Measurements from ENCODE around the gene ABR. TPM values are rescaled to one million over a fixed set of nuclear protein-coding genes. Genes with fewer than 3 reads are reported as not detected.

The ABR gene
- total and polyA plus RNA-seq, 4 experiments from 2014 or later: 7.2 to 157 (median 86.1) TPM

- peaks cover 4 to 8% of the 10 kb centered on the region in 2 donors for H3K27me3 Mint-ChIP-seq
- peaks cover 0 to 10% (median 3%) of the 10 kb centered on the region in 4 donors for H3K4me1 Mint-ChIP-seq
- POLR2A ChIA-PET (ENCODE audit: partially characterized antibody): no interaction called here
- H3K27ac Mint-ChIP-seq: no peak overlapping the region
- no peak for DNase-seq
- no peaks in the 10 kb centered on the region for H3K27me3 ChIP-seq (ENCODE audit: insufficient read depth, low read length)
- peaks cover 0 to 2% (median 0%) of the 10 kb centered on the region in 8 donors for H3K9me3 Mint-ChIP-seq
- no peaks in the 10 kb centered on the region for H3K36me3 ChIP-seq (ENCODE audit: insufficient read depth, low read length)
- intact Hi-C loops (cut with micrococcal nuclease): no loop called here
- H3K4me1 ChIP-seq (ENCODE audit: insufficient read depth, low read length): peaks cover 6% of the 10 kb centered on the region
- H3K27ac ChIP-seq (ENCODE audit: low read depth, low read length): no peak overlapping the region
- H3K4me3 ChIP-seq (ENCODE audit: low read length in 2 of 2): no peak overlapping the region
- H3K9me3 ChIP-seq (ENCODE audit: control insufficient read depth in 1 of 2, low read length in 2 of 2): no peaks in the 10 kb centered on the region
- no peak overlapping the region for H3K4me3 Mint-ChIP-seq
- no peaks in the 10 kb centered on the region for H3K36me3 Mint-ChIP-seq
- CTCF ChIA-PET (ENCODE audit: partially characterized antibody): interaction anchor here (0.9 to 13.5 kb wide), 4 partner anchors 9 to 134 kb away, joined by 3 to 176 read pairs (median 4); no protein-coding TSS in a partner anchor
Observed at GRCh38 chr17:1190751-1191331, 11.1 kb upstream of the ABR start.

GRCh38 chr17:1188812-1189504, 9.2 kb upstream of the ABR start:
- peaks cover 0 to 2% (median 0%) of the 10 kb centered on the region in 8 donors for H3K9me3 Mint-ChIP-seq
- no peak overlapping the region for H3K4me3 Mint-ChIP-seq
- CTCF ChIA-PET (ENCODE audit: partially characterized antibody): interaction anchor here (0.7 to 13.5 kb wide), 6 partner anchors 9 to 1164 kb away, joined by 3 to 176 read pairs (median 14); no protein-coding TSS in a partner anchor

GRCh38 chr17:1186923-1187771, 7.4 kb upstream of the ABR start:
- ChIA-PET CTCF (ENCODE audit: partially characterized antibody) (interaction anchor here (0.6 to 13.5 kb wide), 22 partner anchors 9 to 130 kb away, joined by 3 to 176 read pairs (median 4); no protein-coding TSS in a partner anchor), POLR2A (ENCODE audit: partially characterized antibody) (interaction anchor here (0.9 to 1.6 kb wide), 4 partner anchors 11 to 65 kb away, joined by 4 to 9 read pairs (median 4); no protein-coding TSS in a partner anchor)
- Histone ChIP-seq H3K9me3 (ENCODE audit: control insufficient read depth in 1 of 2, low read length in 2 of 2) (no peaks in the 10 kb centered on the region), H3K27me3 (ENCODE audit: insufficient read depth, low read length) (no peaks in the 10 kb centered on the region), H3K36me3 (ENCODE audit: insufficient read depth, low read length) (no peaks in the 10 kb centered on the region), H3K27ac (ENCODE audit: low read depth, low read length) (no peak overlapping the region), H3K4me3 (ENCODE audit: low read length in 2 of 2) (no peak overlapping the region), H3K4me1 (ENCODE audit: insufficient read depth, low read length) (peaks cover 6% of the 10 kb centered on the region)
- intact Hi-C loops (cut with micrococcal nuclease): loop anchor here (2.0 kb wide), 1 partner anchor 64 kb away; no protein-coding TSS in a partner anchor
- peaks cover 4 to 8% of the 10 kb centered on the region in 2 donors for H3K27me3 Mint-ChIP-seq
- H3K9me3 Mint-ChIP-seq: peaks cover 0 to 2% (median 0%) of the 10 kb centered on the region in 8 donors
- no peak overlapping the region for H3K4me3 Mint-ChIP-seq
- H3K36me3 Mint-ChIP-seq: no peaks in the 10 kb centered on the region
- peak overlapping the region in 3 of 7 donors; percentile 46 to 66 (median 46) for H3K27ac Mint-ChIP-seq
- DNase-seq: peak; percentile 70 to 75 (median 73)
- peaks cover 3 to 16% (median 7%) of the 10 kb centered on the region in 4 donors for H3K4me1 Mint-ChIP-seq

More at GRCh38 chr17:1188812-1189504, 9.2 kb upstream of the ABR start:
- Histone ChIP-seq H3K9me3 (ENCODE audit: control insufficient read depth in 1 of 2, low read length in 2 of 2) (no peaks in the 10 kb centered on the region), H3K36me3 (ENCODE audit: insufficient read depth, low read length) (no peaks in the 10 kb centered on the region), H3K4me3 (ENCODE audit: low read length in 2 of 2) (no peak overlapping the region), H3K4me1 (ENCODE audit: insufficient read depth, low read length) (peaks cover 6% of the 10 kb centered on the region), H3K27ac (ENCODE audit: low read depth, low read length) (no peak overlapping the region), H3K27me3 (ENCODE audit: insufficient read depth, low read length) (no peaks in the 10 kb centered on the region)
- intact Hi-C loops (cut with micrococcal nuclease): no loop called here
- Mint-ChIP-seq H3K36me3 (no peaks in the 10 kb centered on the region), H3K4me1 (peaks cover 3 to 10% (median 4%) of the 10 kb centered on the region in 4 donors), H3K27ac (no peak overlapping the region), H3K27me3 (peaks cover 4 to 8% of the 10 kb centered on the region in 2 donors)
- POLR2A ChIA-PET (ENCODE audit: partially characterized antibody): no interaction called here
- no peak for DNase-seq

- Mint-ChIP-seq H3K4me3 (no peak overlapping the region), H3K36me3 (no peaks in the 10 kb centered on the region), H3K27me3 (peaks cover 4 to 8% of the 10 kb centered on the region in 2 donors), H3K4me1 (peaks cover 5 to 20% (median 8%) of the 10 kb centered on the region in 4 donors), H3K9me3 (peaks cover 0 to 3% (median 0%) of the 10 kb centered on the region in 8 donors), H3K27ac (no peak overlapping the region)
- Histone ChIP-seq H3K9me3 (ENCODE audit: control insufficient read depth in 1 of 2, low read length in 2 of 2) (no peaks in the 10 kb centered on the region), H3K4me3 (ENCODE audit: low read length in 2 of 2) (no peak overlapping the region), H3K27ac (ENCODE audit: low read depth, low read length) (no peak overlapping the region), H3K27me3 (ENCODE audit: insufficient read depth, low read length) (no peaks in the 10 kb centered on the region), H3K4me1 (ENCODE audit: insufficient read depth, low read length) (peaks cover 6% of the 10 kb centered on the region), H3K36me3 (ENCODE audit: insufficient read depth, low read length) (no peaks in the 10 kb centered on the region)
- DNase-seq: no peak
- intact Hi-C loops (cut with micrococcal nuclease): loop anchor here (2.0 kb wide), 1 partner anchor 64 kb away; no protein-coding TSS in a partner anchor
- CTCF ChIA-PET (ENCODE audit: partially characterized antibody): interaction anchor here (1.0 to 13.5 kb wide), 5 partner anchors 11 to 128 kb away, joined by 4 to 176 read pairs (median 13); no protein-coding TSS in a partner anchor
- POLR2A ChIA-PET (ENCODE audit: partially characterized antibody): interaction anchor here (1.5 to 1.6 kb wide), 2 partner anchors 15 to 63 kb away, joined by 4 to 9 read pairs; no protein-coding TSS in a partner anchor
Observed at GRCh38 chr17:1186214-1186820, 6.5 kb upstream of the ABR start.

GRCh38 chr17:1183171-1183873, 3.5 kb upstream of the ABR start:
- Mint-ChIP-seq H3K27ac (peak overlapping the region in 2 of 7 donors; percentile 21 to 31), H3K9me3 (peaks cover 0 to 4% (median 0%) of the 10 kb centered on the region in 8 donors), H3K27me3 (peaks cover 1 to 2% of the 10 kb centered on the region in 2 donors), H3K4me3 (peak overlapping the region in 3 of 8 donors; percentile 17 to 57 (median 34)), H3K36me3 (no peaks in the 10 kb centered on the region), H3K4me1 (peaks cover 5 to 25% (median 10%) of the 10 kb centered on the region in 4 donors)
- Histone ChIP-seq H3K4me3 (ENCODE audit: low read length in 2 of 2) (no peak overlapping the region), H3K9me3 (ENCODE audit: control insufficient read depth in 1 of 2, low read length in 2 of 2) (no peaks in the 10 kb centered on the region), H3K27ac (ENCODE audit: low read depth, low read length) (no peak overlapping the region), H3K36me3 (ENCODE audit: insufficient read depth, low read length) (no peaks in the 10 kb centered on the region), H3K27me3 (ENCODE audit: insufficient read depth, low read length) (no peaks in the 10 kb centered on the region), H3K4me1 (ENCODE audit: insufficient read depth, low read length) (peaks cover 16% of the 10 kb centered on the region)
- no peak for DNase-seq
- ChIA-PET POLR2A (ENCODE audit: partially characterized antibody) (no interaction called here), CTCF (ENCODE audit: partially characterized antibody) (interaction anchor here (1.2 to 13.5 kb wide), 3 partner anchors 9 to 61 kb away, joined by 3 to 176 read pairs (median 6); no protein-coding TSS in a partner anchor)
- intact Hi-C loops (cut with micrococcal nuclease): no loop called here

GRCh38 chr17:1182811-1183170, 3.0 kb upstream of the ABR start:
- H3K27me3 ChIP-seq (ENCODE audit: insufficient read depth, low read length): no peaks in the 10 kb centered on the region

More at GRCh38 chr17:1182811-1183170, 3.0 kb upstream of the ABR start:
- H3K36me3 Mint-ChIP-seq: no peaks in the 10 kb centered on the region
- no peaks in the 10 kb centered on the region for H3K36me3 ChIP-seq (ENCODE audit: insufficient read depth, low read length)
- H3K4me3 ChIP-seq (ENCODE audit: low read length in 2 of 2): no peak overlapping the region
- DNase-seq: no peak
- H3K27ac ChIP-seq (ENCODE audit: low read depth, low read length): no peak overlapping the region
- H3K4me1 ChIP-seq (ENCODE audit: insufficient read depth, low read length): peaks cover 16% of the 10 kb centered on the region
- H3K27me3 Mint-ChIP-seq: peaks cover 1 to 2% of the 10 kb centered on the region in 2 donors
- no peak overlapping the region for H3K27ac Mint-ChIP-seq
- peaks cover 5 to 31% (median 12%) of the 10 kb centered on the region in 4 donors for H3K4me1 Mint-ChIP-seq
- H3K9me3 Mint-ChIP-seq: peaks cover 0 to 4% (median 0%) of the 10 kb centered on the region in 8 donors
- no peaks in the 10 kb centered on the region for H3K9me3 ChIP-seq (ENCODE audit: control insufficient read depth in 1 of 2, low read length in 2 of 2)
- ChIA-PET CTCF (ENCODE audit: partially characterized antibody) (interaction anchor here (2.2 to 13.5 kb wide), 2 partner anchors 16 to 60 kb away, joined by 6 to 176 read pairs; no protein-coding TSS in a partner anchor), POLR2A (ENCODE audit: partially characterized antibody) (no interaction called here)
- intact Hi-C loops (cut with micrococcal nuclease): no loop called here
- H3K4me3 Mint-ChIP-seq: peak overlapping the region in 1 of 8 donors; percentile 35
